Left ventricle myocardium inferior (tissue), 1 donor: ENCODE results near the gene PLPPR5. TPM values are rescaled to one million over a fixed set of nuclear protein-coding genes. Genes with fewer than 3 reads are reported as not detected.
"Not testable (repeated sequence)": the region's sequence is repeated elsewhere in the genome, so short reads cannot be mapped to it uniquely, and the experiment has no call there.

Experiments
- DNase-seq: peaks from one replicate; pipeline ENCODE4 v3.0.0-alpha.2; 2020
- H3K27ac ChIP-seq: fragments of 200-600 bp; replicated peaks from 2 replicates; pipeline ENCODE4 v1.8.0; 2021
- H3K27me3 ChIP-seq: fragments of 200-600 bp; 2 replicates; pipeline ENCODE4 v1.8.0; 2021; ENCODE audit warnings: low read depth
- H3K36me3 ChIP-seq: fragments of 200-600 bp; 2 replicates; pipeline ENCODE4 v1.8.0; 2021
- H3K4me1 ChIP-seq: fragments of 200-600 bp; 2 replicates; pipeline ENCODE4 v1.8.0; 2021
- H3K4me3 ChIP-seq: fragments of 200-600 bp; 2 replicates; pipeline ENCODE4 v1.8.0; 2021; ENCODE audit warnings: mild to moderate bottlenecking, moderate library complexity
- H3K9me3 ChIP-seq: fragments of 200-600 bp; replicated peaks from 2 replicates; pipeline ENCODE4 v1.8.0; 2021
- CTCF ChIP-seq: fragments of 200-600 bp; IDR thresholded peaks from 2 replicates; pipeline ENCODE4 v1.8.0; 2021; ENCODE audit warnings: antibody characterized with exemption, mild to moderate bottlenecking, borderline replicate concordance
- intact Hi-C: fragments of 100-400 bp; cut with micrococcal nuclease; formaldehyde crosslinking; loops from one replicate; pipeline ENCODE4 v1.11.0; 2022
- long read RNA-seq: library from polyadenylated mRNA; unstranded; transcript quantifications from one replicate; pipeline ENCODE4 v2.0.0, GENCODE V29; 2021
- total RNA-seq: library from RNA; stranded (reverse); fragmentation: NEBNext Ultra II Directional; extraction: Animal tissue kit (Norgen Biotek cat#: 25700); gene quantifications from one replicate; pipeline ENCODE4 v1.2.1, GENCODE V29; 2021
- donor health status: DM: no; HTN: yes; CAD: no; lungs with severe emphysema.

PLPPR5 gene, protein sequence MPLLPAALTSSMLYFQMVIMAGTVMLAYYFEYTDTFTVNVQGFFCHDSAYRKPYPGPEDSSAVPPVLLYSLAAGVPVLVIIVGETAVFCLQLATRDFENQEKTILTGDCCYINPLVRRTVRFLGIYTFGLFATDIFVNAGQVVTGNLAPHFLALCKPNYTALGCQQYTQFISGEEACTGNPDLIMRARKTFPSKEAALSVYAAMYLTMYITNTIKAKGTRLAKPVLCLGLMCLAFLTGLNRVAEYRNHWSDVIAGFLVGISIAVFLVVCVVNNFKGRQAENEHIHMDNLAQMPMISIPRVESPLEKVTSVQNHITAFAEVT
- total RNA-seq, result not detected
- long read RNA-seq, result 0 reads

DNA sequence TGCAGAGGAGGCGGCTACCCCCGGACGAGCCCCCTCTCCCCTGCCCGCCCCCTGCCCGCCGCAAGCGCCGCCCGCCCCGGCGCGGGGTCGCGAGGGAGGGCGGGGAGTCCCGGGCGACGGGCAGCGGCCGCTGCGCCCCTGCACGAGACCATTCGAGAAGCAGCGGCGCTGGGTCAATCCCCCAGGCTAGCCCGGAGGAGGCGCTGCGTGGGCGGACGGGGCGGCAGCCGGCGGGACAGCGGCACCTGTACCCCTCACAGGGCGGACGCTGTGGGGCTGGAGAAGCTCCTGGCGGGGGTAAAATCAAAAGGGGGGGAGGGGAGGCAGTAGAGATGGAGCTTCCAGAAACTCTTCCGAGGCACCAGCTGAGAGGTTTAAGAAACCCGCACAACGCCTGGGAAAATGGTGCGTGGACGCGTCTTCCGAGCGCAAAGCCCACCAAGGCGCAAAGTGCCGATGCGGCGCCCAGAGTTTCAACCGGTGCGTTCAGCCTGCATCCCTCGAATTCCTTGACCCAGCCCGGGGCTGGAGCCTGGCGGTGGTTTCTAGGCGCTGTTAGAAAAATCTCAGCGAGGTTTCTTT, at the start of gene PLPPR5:
Gene PLPPR5 (minus strand): TSS at position 1 of the 582 bp plus-strand sequence. CDS start 190 bp downstream, outside the sequence.
- intact Hi-C loops, result no loop called here
- H3K9me3 ChIP-seq, result no peaks in the 10 kb centered on the region
- DNase-seq, result no peak
- peaks cover 17% of the 10 kb centered on the region for H3K4me1 ChIP-seq
- peaks cover 94% of the 10 kb centered on the region for H3K27me3 ChIP-seq
- no peaks in the 10 kb centered on the region for H3K36me3 ChIP-seq
- peak within 1 kb of the TSS; percentile 58 for H3K4me3 ChIP-seq
- H3K27ac ChIP-seq, result no peak within 1 kb of the TSS
- no peak for TF ChIP-seq CTCF

- intact Hi-C loops, result no loop called here
- no peak overlapping the region for H3K4me3 ChIP-seq
- DNase-seq, result no peak
Observed at GRCh38 chr1:99051611-99052283, 47.1 kb upstream of the PLPPR5 start.

DNA sequence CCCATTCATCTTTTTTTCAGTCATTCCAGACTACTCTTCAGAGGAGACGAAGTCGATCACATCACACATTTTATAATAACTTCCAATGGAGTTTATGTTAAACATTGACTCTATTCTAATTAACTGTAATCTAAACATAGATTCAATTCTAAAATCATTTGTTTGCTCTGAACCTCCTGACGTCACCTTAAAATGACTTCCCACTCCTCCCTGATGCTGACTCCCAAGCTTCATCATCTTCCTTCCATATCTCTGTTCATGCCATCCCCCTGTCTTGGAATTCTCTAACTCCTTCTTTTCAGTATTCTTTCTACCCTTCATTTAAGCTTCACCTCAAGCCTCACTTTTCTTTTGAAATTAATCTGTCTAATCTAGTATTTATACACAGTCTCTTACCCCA, 45.1 kb upstream of the PLPPR5 start:
- H3K36me3 ChIP-seq, result no peaks in the 10 kb centered on the region
- H3K9me3 ChIP-seq, result peaks cover 12% of the 10 kb centered on the region
- no peaks in the 10 kb centered on the region for H3K27me3 ChIP-seq
- no peak overlapping the region for H3K4me3 ChIP-seq
- H3K4me1 ChIP-seq, result no peaks in the 10 kb centered on the region
- TF ChIP-seq CTCF, result no peak
- intact Hi-C loops, result no loop called here
- H3K27ac ChIP-seq, result no peak overlapping the region
- DNase-seq, result no peak

More at GRCh38 chr1:99051611-99052283, 47.1 kb upstream of the PLPPR5 start:
- Histone ChIP-seq H3K4me1 (no peaks in the 10 kb centered on the region), H3K27me3 (no peaks in the 10 kb centered on the region), H3K27ac (no peak overlapping the region), H3K36me3 (no peaks in the 10 kb centered on the region), H3K9me3 (peaks cover 6% of the 10 kb centered on the region)
- no peak for TF ChIP-seq CTCF

- H3K27ac ChIP-seq, intact Hi-C loops, DNase-seq, H3K4me1 ChIP-seq, H3K4me3 ChIP-seq, H3K36me3 ChIP-seq, H3K27me3 ChIP-seq: not testable (repeated sequence)
- H3K9me3 ChIP-seq, result peaks cover 80% of the 10 kb centered on the region
Observed at GRCh38 chr1:99036746-99037145, 32.1 kb upstream of the PLPPR5 start.

DNA sequence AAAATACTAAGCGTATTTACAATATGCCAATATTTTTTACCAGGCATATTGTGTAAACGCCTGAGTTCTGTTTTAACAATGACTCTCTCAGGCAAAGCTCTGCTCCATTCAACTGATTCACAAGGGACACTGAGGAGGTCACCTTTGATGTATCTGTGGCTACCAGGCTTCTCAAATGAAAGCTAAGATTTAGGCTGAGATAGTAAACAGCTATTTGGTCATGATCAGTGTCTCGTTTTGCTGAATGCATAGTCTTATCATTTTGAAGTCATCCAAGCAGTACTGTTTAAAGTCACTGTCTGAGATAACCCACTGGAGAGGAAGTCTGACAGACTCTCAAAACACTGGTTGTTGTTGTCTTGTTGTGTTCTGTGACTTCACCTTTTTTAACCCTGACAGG, 13.7 kb upstream of the PLPPR5 start:
- Histone ChIP-seq H3K9me3 (no peaks in the 10 kb centered on the region), H3K36me3 (no peaks in the 10 kb centered on the region), H3K4me3 (no peak overlapping the region), H3K27ac (no peak overlapping the region), H3K27me3 (no peaks in the 10 kb centered on the region), H3K4me1 (no peaks in the 10 kb centered on the region)
- intact Hi-C loops, result no loop called here
- TF ChIP-seq CTCF, result no peak
- no peak for DNase-seq

GRCh38 chr1:99017655-99018054, 13.0 kb upstream of the PLPPR5 start:
- no peaks in the 10 kb centered on the region for H3K9me3 ChIP-seq
- no peak for TF ChIP-seq CTCF
- H3K4me1 ChIP-seq, result no peaks in the 10 kb centered on the region
- intact Hi-C loops, result no loop called here
- H3K36me3 ChIP-seq, result no peaks in the 10 kb centered on the region
- DNase-seq, result no peak
- H3K4me3 ChIP-seq, result no peak overlapping the region
- no peak overlapping the region for H3K27ac ChIP-seq
- H3K27me3 ChIP-seq, result no peaks in the 10 kb centered on the region
